ENCODE measurements around the gene TMBIM1. TPM values are rescaled to one million over a fixed set of nuclear protein-coding genes. Genes with fewer than 3 reads are reported as not detected.

TMBIM1 gene
- polyA plus RNA-seq, 2 donors: 196 to 231 TPM

DNA sequence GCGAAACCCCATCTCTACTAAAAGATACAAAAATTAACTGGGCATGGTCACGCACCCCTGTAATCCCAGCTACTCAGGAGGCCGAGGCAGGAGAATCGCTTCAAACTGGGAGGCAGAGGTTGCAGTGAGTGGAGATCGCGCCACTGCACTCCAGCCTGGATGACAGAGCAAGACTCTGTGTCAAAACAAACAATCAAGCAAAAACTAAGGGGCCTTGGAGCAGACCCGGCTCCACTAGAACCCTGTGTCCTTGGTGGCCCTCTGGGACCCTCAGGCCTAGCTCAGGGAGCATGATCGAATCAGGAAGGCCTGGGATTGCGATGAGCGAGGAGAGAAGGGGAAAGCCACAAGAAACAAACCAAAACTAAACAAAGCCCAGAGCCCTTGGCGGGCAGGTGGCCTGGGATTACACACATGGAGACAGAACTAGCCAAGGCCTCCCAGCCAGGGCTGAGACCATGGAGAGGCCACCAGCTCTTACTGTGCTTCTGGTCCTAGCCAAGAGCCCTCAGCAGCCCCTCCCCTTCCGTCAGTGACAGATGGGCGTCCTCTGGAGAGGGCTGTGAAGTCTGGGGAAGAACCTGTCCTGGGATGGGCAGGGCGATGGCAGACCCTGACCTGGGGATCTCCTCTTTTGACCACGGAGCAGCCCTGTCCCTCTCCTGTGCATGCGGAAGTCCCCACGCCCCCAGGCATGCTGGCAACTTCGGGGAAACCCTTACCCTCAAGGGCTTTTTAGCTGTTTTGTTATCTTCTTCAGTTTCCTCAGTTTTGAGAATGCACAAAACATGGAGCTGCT, 36.9 kb upstream of the TMBIM1 start:
- Histone ChIP-seq H3K27me3 (ENCODE audit: control insufficient read depth in 1 of 2, insufficient read depth in 2 of 2, low read length in 2 of 2) (no peaks in the 10 kb centered on the region), H3K27ac (ENCODE audit: low read depth in 2 of 2, low read length in 1 of 2) (no peak overlapping the region), H3K4me1 (ENCODE audit: control insufficient read depth in 2 of 2, insufficient read depth in 2 of 2, low read length in 1 of 2) (peaks cover 0 to under 1% of the 10 kb centered on the region in 2 donors), H3K4me3 (ENCODE audit: low read depth in 1 of 2, low read length in 2 of 2) (no peak overlapping the region), H3K36me3 (ENCODE audit: control insufficient read depth in 2 of 2, insufficient read depth in 2 of 2, low read length in 1 of 2) (no peaks in the 10 kb centered on the region), H3K9me3 (ENCODE audit: control insufficient read depth in 2 of 2, insufficient read depth in 1 of 2, low read depth in 1 of 2, low read length in 1 of 2) (no peaks in the 10 kb centered on the region)
- 85% methylated on average over 18 of the region's 18 CpGs for WGBS, 2 donors

DNA sequence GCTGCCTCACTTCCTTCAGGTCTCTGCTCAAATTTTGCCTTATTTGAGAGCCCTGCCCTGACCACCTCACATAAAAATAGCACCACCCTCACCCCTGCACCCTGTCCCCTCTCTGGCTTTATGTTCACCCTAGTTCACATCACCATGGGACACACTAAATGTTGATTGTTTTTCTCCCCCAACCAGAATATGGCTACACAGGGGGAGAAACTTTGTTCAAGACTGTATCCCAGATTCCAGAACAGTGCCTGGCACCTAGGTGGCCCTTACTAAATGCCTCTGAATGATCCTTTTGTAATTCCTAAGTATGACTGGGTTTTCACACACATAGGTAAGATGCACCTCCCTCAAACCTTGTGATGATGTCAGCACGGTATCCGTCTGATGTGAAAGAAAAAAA, 36.0 kb upstream of the TMBIM1 start:
- Histone ChIP-seq H3K4me3 (ENCODE audit: low read depth in 1 of 2, low read length in 2 of 2) (no peak overlapping the region), H3K36me3 (ENCODE audit: control insufficient read depth in 2 of 2, insufficient read depth in 2 of 2, low read length in 1 of 2) (no peaks in the 10 kb centered on the region), H3K4me1 (ENCODE audit: control insufficient read depth in 2 of 2, insufficient read depth in 2 of 2, low read length in 1 of 2) (peaks cover 7 to 9% of the 10 kb centered on the region in 2 donors), H3K27ac (ENCODE audit: low read depth in 2 of 2, low read length in 1 of 2) (no peak overlapping the region), H3K9me3 (ENCODE audit: control insufficient read depth in 2 of 2, insufficient read depth in 1 of 2, low read depth in 1 of 2, low read length in 1 of 2) (no peaks in the 10 kb centered on the region), H3K27me3 (ENCODE audit: control insufficient read depth in 1 of 2, insufficient read depth in 2 of 2, low read length in 2 of 2) (no peaks in the 10 kb centered on the region)
- WGBS, 2 donors: 86 to 91% methylated on average over 2 of the region's 2 CpGs

GRCh38 chr2:218327451-218328210, 35.3 kb upstream of the TMBIM1 start:
- no peaks in the 10 kb centered on the region for H3K27me3 ChIP-seq (ENCODE audit: control insufficient read depth in 1 of 2, insufficient read depth in 2 of 2, low read length in 2 of 2)
- no peaks in the 10 kb centered on the region for H3K36me3 ChIP-seq (ENCODE audit: control insufficient read depth in 2 of 2, insufficient read depth in 2 of 2, low read length in 1 of 2)
- no peak overlapping the region for H3K27ac ChIP-seq (ENCODE audit: low read depth in 2 of 2, low read length in 1 of 2)
- H3K9me3 ChIP-seq (ENCODE audit: control insufficient read depth in 2 of 2, insufficient read depth in 1 of 2, low read depth in 1 of 2, low read length in 1 of 2): no peaks in the 10 kb centered on the region
- WGBS, 2 donors: 76% methylated on average over 11 of the region's 11 CpGs
- no peak overlapping the region for H3K4me3 ChIP-seq (ENCODE audit: low read depth in 1 of 2, low read length in 2 of 2)
- peaks cover 7 to 9% of the 10 kb centered on the region in 2 donors for H3K4me1 ChIP-seq (ENCODE audit: control insufficient read depth in 2 of 2, insufficient read depth in 2 of 2, low read length in 1 of 2)

DNA sequence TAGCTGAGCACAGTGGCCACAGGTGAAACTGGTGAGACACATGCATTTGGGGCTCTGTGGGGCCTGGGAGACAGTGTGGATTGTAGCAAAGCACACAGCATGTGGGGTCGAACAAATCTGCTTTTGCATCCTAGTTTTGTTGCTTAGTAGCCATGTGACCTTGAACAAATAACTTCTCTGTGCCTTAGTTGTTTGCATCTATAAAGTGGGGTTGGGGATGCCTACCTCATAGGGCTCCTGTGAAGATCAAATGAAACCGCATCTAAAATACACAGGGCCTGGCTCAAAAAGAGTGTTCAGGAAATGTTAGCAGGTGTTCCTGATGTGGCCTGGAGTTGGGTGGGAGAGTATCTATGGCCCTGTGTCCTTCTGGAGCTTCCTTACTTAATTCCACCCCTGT, 34.0 kb upstream of the TMBIM1 start:
- no peak overlapping the region for H3K4me3 ChIP-seq (ENCODE audit: low read depth in 1 of 2, low read length in 2 of 2)
- H3K36me3 ChIP-seq (ENCODE audit: control insufficient read depth in 2 of 2, insufficient read depth in 2 of 2, low read length in 1 of 2): no peaks in the 10 kb centered on the region
- no peaks in the 10 kb centered on the region for H3K27me3 ChIP-seq (ENCODE audit: control insufficient read depth in 1 of 2, insufficient read depth in 2 of 2, low read length in 2 of 2)
- no peak overlapping the region for H3K27ac ChIP-seq (ENCODE audit: low read depth in 2 of 2, low read length in 1 of 2)
- H3K9me3 ChIP-seq (ENCODE audit: control insufficient read depth in 2 of 2, insufficient read depth in 1 of 2, low read depth in 1 of 2, low read length in 1 of 2): no peaks in the 10 kb centered on the region
- WGBS, 2 donors: 74 to 88% methylated on average over 2 of the region's 2 CpGs
- peaks cover 7 to 12% of the 10 kb centered on the region in 2 donors for H3K4me1 ChIP-seq (ENCODE audit: control insufficient read depth in 2 of 2, insufficient read depth in 2 of 2, low read length in 1 of 2)

GRCh38 chr2:218325566-218326160, 33.4 kb upstream of the TMBIM1 start:
- Histone ChIP-seq H3K4me3 (ENCODE audit: low read depth in 1 of 2, low read length in 2 of 2) (no peak overlapping the region), H3K9me3 (ENCODE audit: control insufficient read depth in 2 of 2, insufficient read depth in 1 of 2, low read depth in 1 of 2, low read length in 1 of 2) (no peaks in the 10 kb centered on the region), H3K36me3 (ENCODE audit: control insufficient read depth in 2 of 2, insufficient read depth in 2 of 2, low read length in 1 of 2) (no peaks in the 10 kb centered on the region), H3K4me1 (ENCODE audit: control insufficient read depth in 2 of 2, insufficient read depth in 2 of 2, low read length in 1 of 2) (peaks cover 7 to 12% of the 10 kb centered on the region in 2 donors), H3K27me3 (ENCODE audit: control insufficient read depth in 1 of 2, insufficient read depth in 2 of 2, low read length in 2 of 2) (no peaks in the 10 kb centered on the region), H3K27ac (ENCODE audit: low read depth in 2 of 2, low read length in 1 of 2) (no peak overlapping the region)
- 77 to 79% methylated on average over 4 of the region's 4 CpGs for WGBS, 2 donors

DNA sequence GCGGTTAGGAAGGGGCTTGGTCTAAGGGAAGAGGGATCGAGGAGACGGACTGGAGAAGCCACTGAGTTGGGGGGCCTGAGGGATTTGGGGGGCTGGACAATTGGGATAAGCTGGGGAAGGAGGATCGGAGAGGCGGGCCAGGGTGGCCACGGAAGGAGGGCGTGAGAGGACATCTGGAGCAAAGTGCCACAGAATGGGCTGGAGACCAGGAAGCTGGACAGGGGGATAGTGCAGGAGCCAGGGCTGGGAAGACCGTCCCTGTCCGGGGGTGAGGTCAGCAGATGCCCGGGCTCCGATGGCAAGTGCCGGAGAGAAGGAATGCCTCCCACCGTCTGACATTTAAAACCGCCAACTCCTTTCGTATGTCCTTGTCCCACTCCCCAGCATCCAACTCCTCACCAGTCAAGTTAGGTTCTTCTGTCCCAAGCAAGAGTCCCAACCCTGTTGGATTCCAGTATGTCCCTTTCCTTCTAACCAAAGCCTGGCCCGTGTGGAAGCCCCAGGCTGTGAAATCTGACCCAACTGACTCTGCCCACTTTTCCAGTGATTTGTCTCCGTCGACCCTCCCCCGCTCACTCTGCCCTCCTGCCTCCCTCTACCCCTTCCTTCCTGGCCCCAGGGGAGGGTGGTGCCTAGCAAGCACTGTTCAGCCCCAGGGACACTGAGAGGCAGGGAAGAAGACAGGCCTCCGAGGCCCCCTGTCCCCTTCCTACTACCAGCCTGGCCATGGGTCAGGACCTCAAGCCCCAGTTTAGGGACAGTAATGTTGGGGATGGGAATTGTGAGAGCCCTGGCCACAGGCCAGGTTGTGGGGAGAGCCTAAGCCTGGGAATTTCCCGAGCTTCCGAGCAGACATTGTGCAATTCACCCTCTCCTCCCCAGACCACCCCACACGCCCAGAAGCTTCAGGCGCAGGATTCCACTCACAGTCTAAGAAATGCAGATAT, 31.5 kb upstream of the TMBIM1 start:
- no peaks in the 10 kb centered on the region for H3K27me3 ChIP-seq (ENCODE audit: control insufficient read depth in 1 of 2, insufficient read depth in 2 of 2, low read length in 2 of 2)
- no peaks in the 10 kb centered on the region for H3K36me3 ChIP-seq (ENCODE audit: control insufficient read depth in 2 of 2, insufficient read depth in 2 of 2, low read length in 1 of 2)
- H3K9me3 ChIP-seq (ENCODE audit: control insufficient read depth in 2 of 2, insufficient read depth in 1 of 2, low read depth in 1 of 2, low read length in 1 of 2): no peaks in the 10 kb centered on the region
- H3K27ac ChIP-seq (ENCODE audit: low read depth in 2 of 2, low read length in 1 of 2): peak overlapping the region; percentile 45 to 52
- H3K4me3 ChIP-seq (ENCODE audit: low read depth in 1 of 2, low read length in 2 of 2): peak overlapping the region; percentile 66 to 72
- 6 to 7% methylated on average over 24 of the region's 24 CpGs for WGBS, 2 donors
- H3K4me1 ChIP-seq (ENCODE audit: control insufficient read depth in 2 of 2, insufficient read depth in 2 of 2, low read length in 1 of 2): peaks cover 7 to 12% of the 10 kb centered on the region in 2 donors

DNA sequence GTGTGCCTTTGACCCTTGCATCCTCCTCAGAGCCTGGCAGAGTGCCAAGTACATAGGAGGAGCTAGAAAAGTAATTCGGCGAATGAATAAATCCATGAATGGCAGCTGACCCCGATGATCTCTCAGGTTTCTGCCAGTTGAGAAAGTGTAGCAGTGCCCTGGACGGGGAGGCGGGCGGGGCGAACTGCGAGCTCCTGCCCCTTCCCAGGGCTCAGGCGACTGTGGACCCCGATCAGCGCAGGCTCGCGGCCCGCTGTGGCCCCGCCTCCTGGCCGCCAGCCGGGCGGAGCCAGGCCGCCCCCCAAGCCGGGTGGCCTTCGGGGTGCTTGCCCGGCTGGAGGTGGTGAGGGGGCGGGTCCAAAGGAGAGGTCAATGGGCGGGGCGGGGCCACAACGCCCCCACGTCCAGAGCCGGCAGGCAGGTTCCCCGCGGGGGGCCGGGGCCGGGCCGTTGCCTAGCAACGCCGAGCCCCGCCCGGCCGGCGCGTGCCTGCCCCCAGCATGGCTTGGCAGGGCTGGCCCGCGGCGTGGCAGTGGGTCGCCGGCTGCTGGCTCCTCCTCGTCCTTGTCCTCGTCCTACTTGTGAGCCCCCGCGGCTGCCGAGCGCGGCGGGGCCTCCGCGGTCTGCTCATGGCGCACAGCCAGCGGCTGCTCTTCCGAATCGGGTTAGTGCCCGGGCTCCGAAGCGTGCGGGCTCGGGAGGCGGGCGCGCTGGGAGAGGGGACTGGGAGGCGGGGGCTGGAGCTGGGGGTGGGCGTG, 30.6 kb upstream of the TMBIM1 start:
- peaks cover 7 to 12% of the 10 kb centered on the region in 2 donors for H3K4me1 ChIP-seq (ENCODE audit: control insufficient read depth in 2 of 2, insufficient read depth in 2 of 2, low read length in 1 of 2)
- H3K4me3 ChIP-seq (ENCODE audit: low read depth in 1 of 2, low read length in 2 of 2): peak overlapping the region; percentile 66 to 72
- H3K27ac ChIP-seq (ENCODE audit: low read depth in 2 of 2, low read length in 1 of 2): peak overlapping the region; percentile 56 to 59
- H3K36me3 ChIP-seq (ENCODE audit: control insufficient read depth in 2 of 2, insufficient read depth in 2 of 2, low read length in 1 of 2): no peaks in the 10 kb centered on the region
- WGBS, 2 donors: 1% methylated on average over 62 to 69 of the region's 69 CpGs
- no peaks in the 10 kb centered on the region for H3K9me3 ChIP-seq (ENCODE audit: control insufficient read depth in 2 of 2, insufficient read depth in 1 of 2, low read depth in 1 of 2, low read length in 1 of 2)
- no peaks in the 10 kb centered on the region for H3K27me3 ChIP-seq (ENCODE audit: control insufficient read depth in 1 of 2, insufficient read depth in 2 of 2, low read length in 2 of 2)

- H3K4me3 ChIP-seq (ENCODE audit: low read depth in 1 of 2, low read length in 2 of 2): no peak overlapping the region
- peaks cover 7 to 15% of the 10 kb centered on the region in 2 donors for H3K4me1 ChIP-seq (ENCODE audit: control insufficient read depth in 2 of 2, insufficient read depth in 2 of 2, low read length in 1 of 2)
- no peaks in the 10 kb centered on the region for H3K9me3 ChIP-seq (ENCODE audit: control insufficient read depth in 2 of 2, insufficient read depth in 1 of 2, low read depth in 1 of 2, low read length in 1 of 2)
- H3K27me3 ChIP-seq (ENCODE audit: control insufficient read depth in 1 of 2, insufficient read depth in 2 of 2, low read length in 2 of 2): no peaks in the 10 kb centered on the region
- no peak overlapping the region for H3K27ac ChIP-seq (ENCODE audit: low read depth in 2 of 2, low read length in 1 of 2)
- H3K36me3 ChIP-seq (ENCODE audit: control insufficient read depth in 2 of 2, insufficient read depth in 2 of 2, low read length in 1 of 2): no peaks in the 10 kb centered on the region
- WGBS, 2 donors: 79 to 85% methylated on average over 3 of the region's 3 CpGs
These were observed 28.5 kb upstream of the TMBIM1 start for GRCh38 chr2:218320704-218321336.
